ENCODE measurements around the gene TRIM37. TPM values are rescaled to one million over a fixed set of nuclear protein-coding genes. Genes with fewer than 3 reads are reported as not detected.

The TRIM37 gene
- total and polyA plus RNA-seq, 2 donors (not counting 1 experiment from before 2014, with no cell fraction given) = 5.1 to 28.3 TPM

GRCh38 chr17:59011975-59012374 lies 94.7 kb downstream of the TRIM37 start:
- POLR2A ChIA-PET = no interaction called here
- no peak overlapping the region for H3K27ac Mint-ChIP-seq

GRCh38 chr17:59010026-59010425 lies 96.7 kb downstream of the TRIM37 start:
- Histone ChIP-seq H3K36me3 (replicated peaks in 1 of 2; ENCODE audit: control extremely low read depth in 1 of 2, control insufficient read depth in 1 of 2, extremely low read depth in 1 of 2, insufficient read depth in 2 of 2, low read length in 1 of 2) (peaks cover 2 to 36% of the 10 kb centered on the region in 2 experiments), H3K4me1 (ENCODE audit: control insufficient read depth in 2 of 2, insufficient read depth in 2 of 2, low read length in 2 of 2) (no peaks in the 10 kb centered on the region), H3K27me3 (replicated peaks in 1 of 4; ENCODE audit: control extremely low read depth in 1 of 4, control insufficient read depth in 3 of 4, insufficient read depth in 4 of 4, low read length in 3 of 4) (no peaks in the 10 kb centered on the region), H3K79me2 (ENCODE audit: control insufficient read depth, insufficient read depth, low read length) (no peaks in the 10 kb centered on the region), H3K9me3 (ENCODE audit: control extremely low read depth in 1 of 3, control insufficient read depth in 2 of 3, insufficient read depth in 1 of 3, low read length in 2 of 3) (no peaks in the 10 kb centered on the region), H3K9ac (ENCODE audit: low read length) (no peak overlapping the region), H3K4me2 (replicated peaks; ENCODE audit: low read depth, low read length, poor library complexity, severe bottlenecking) (no peak overlapping the region), H3K4me3 (ENCODE audit: control extremely low read depth in 1 of 5, extremely low read depth in 1 of 5, insufficient read depth in 1 of 5, low read depth in 2 of 5, low read length in 4 of 5) (no peak overlapping the region), H3K27ac (ENCODE audit: low read length in 2 of 2) (no peak overlapping the region), H2AFZ (ENCODE audit: insufficient read depth, low read depth, low read length, poor library complexity, severe bottlenecking) (no peak overlapping the region), H4K20me1 (ENCODE audit: control insufficient read depth, insufficient read depth, low read length, poor library complexity, severe bottlenecking) (no peaks in the 10 kb centered on the region)
- ATAC-seq (ENCODE audit: low read depth) = no peak
- CTCF ChIA-PET = interaction anchor here (1.5 kb wide), 1 partner anchor 299 kb away, joined by 6 read pairs; no protein-coding TSS in a partner anchor
- Mint-ChIP-seq H3K4me3 (no peak overlapping the region), H3K4me1 (no peaks in the 10 kb centered on the region), H3K9me3 (ENCODE audit: insufficient read depth) (no peaks in the 10 kb centered on the region), H3K27me3 (no peaks in the 10 kb centered on the region), H3K27ac (no peak overlapping the region)
- POLR2A ChIA-PET = no interaction called here
- WGBS (ENCODE audit: insufficient coverage) = 100% methylated on average over 1 of the region's 2 CpGs
- DNase-seq = no peak
- TF ChIP-seq CTCF (IDR thresholded peaks at IDR 0.05) = no peak
- TF ChIP-seq EZH2 (IDR thresholded peaks at IDR 0.05; ENCODE audit: borderline replicate concordance, insufficient read depth, low read depth, low read length, poor library complexity, severe bottlenecking) = no peak
- intact Hi-C loops (cut with micrococcal nuclease) = no loop called here

More at GRCh38 chr17:59011975-59012374, 94.7 kb downstream of the TRIM37 start:
- intact Hi-C loops (cut with micrococcal nuclease) = no loop called here
- H3K9me3 Mint-ChIP-seq (ENCODE audit: insufficient read depth) = no peaks in the 10 kb centered on the region
- no peaks in the 10 kb centered on the region for H3K4me1 Mint-ChIP-seq
- H3K9ac ChIP-seq (ENCODE audit: low read length) = no peak overlapping the region
- no peak overlapping the region for H3K4me3 ChIP-seq (ENCODE audit: control extremely low read depth in 1 of 5, extremely low read depth in 1 of 5, insufficient read depth in 1 of 5, low read depth in 2 of 5, low read length in 4 of 5)
- H2AFZ ChIP-seq (ENCODE audit: insufficient read depth, low read depth, low read length, poor library complexity, severe bottlenecking) = no peak overlapping the region
- DNase-seq (no peak), ATAC-seq (ENCODE audit: low read depth) (no peak)
- no peaks in the 10 kb centered on the region for H3K4me1 ChIP-seq (ENCODE audit: control insufficient read depth in 2 of 2, insufficient read depth in 2 of 2, low read length in 2 of 2)
- H3K4me3 Mint-ChIP-seq = no peak overlapping the region
- TF ChIP-seq CTCF (IDR thresholded peaks at IDR 0.05) = no peak
- no peak for TF ChIP-seq EZH2 (IDR thresholded peaks at IDR 0.05; ENCODE audit: borderline replicate concordance, insufficient read depth, low read depth, low read length, poor library complexity, severe bottlenecking)
- no peaks in the 10 kb centered on the region for H3K27me3 ChIP-seq (replicated peaks in 1 of 4; ENCODE audit: control extremely low read depth in 1 of 4, control insufficient read depth in 3 of 4, insufficient read depth in 4 of 4, low read length in 3 of 4)
- peaks cover 2 to 29% of the 10 kb centered on the region in 2 experiments for H3K36me3 ChIP-seq (replicated peaks in 1 of 2; ENCODE audit: control extremely low read depth in 1 of 2, control insufficient read depth in 1 of 2, extremely low read depth in 1 of 2, insufficient read depth in 2 of 2, low read length in 1 of 2)
- no peaks in the 10 kb centered on the region for H4K20me1 ChIP-seq (ENCODE audit: control insufficient read depth, insufficient read depth, low read length, poor library complexity, severe bottlenecking)
- no peak overlapping the region for H3K27ac ChIP-seq (ENCODE audit: low read length in 2 of 2)
- no peaks in the 10 kb centered on the region for H3K79me2 ChIP-seq (ENCODE audit: control insufficient read depth, insufficient read depth, low read length)
- H3K9me3 ChIP-seq (ENCODE audit: control extremely low read depth in 1 of 3, control insufficient read depth in 2 of 3, insufficient read depth in 1 of 3, low read length in 2 of 3) = no peaks in the 10 kb centered on the region
- CTCF ChIA-PET = interaction anchor here (0.6 kb wide), 2 partner anchors 9 to 1179 kb away, joined by 3 to 4 read pairs; no protein-coding TSS in a partner anchor
- no peak overlapping the region for H3K4me2 ChIP-seq (replicated peaks; ENCODE audit: low read depth, low read length, poor library complexity, severe bottlenecking)
- WGBS (ENCODE audit: insufficient coverage) = 100% methylated on average over 1 of the region's 2 CpGs
- H3K27me3 Mint-ChIP-seq = no peaks in the 10 kb centered on the region

All from B cell (primary cell).